Inflammatory macrophage (primary cell): ENCODE measurements around the gene CALY.
A peak's percentile ranks its signal among the peaks of the same experiment; 100 is the strongest.

Experiments
- DNase-seq, 2 donors: peaks; one replicate each; pipeline ENCODE4 v3.0.0-alpha.2; 2020 to 2022

Gene CALY

DNA sequence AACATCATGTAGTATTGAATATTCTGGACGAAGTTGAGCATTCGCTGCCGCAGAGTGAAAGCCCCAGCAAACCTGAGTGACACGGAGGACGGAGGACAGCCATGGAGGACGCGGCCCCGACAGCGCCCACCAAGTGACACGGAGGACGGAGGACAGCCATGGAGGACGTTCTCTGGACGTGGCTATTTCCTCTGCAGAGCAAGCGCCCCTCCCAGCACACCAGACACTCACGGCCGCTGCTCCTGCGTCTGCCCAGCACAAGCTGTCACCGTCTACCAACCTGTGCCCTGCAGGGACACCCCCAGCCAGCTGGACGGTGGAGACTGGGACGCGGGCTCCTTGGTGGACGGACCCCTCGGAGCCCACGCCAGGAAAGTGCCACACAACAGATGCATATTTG, 52.8 kb downstream of the CALY start:
- no peak for DNase-seq

DNA sequence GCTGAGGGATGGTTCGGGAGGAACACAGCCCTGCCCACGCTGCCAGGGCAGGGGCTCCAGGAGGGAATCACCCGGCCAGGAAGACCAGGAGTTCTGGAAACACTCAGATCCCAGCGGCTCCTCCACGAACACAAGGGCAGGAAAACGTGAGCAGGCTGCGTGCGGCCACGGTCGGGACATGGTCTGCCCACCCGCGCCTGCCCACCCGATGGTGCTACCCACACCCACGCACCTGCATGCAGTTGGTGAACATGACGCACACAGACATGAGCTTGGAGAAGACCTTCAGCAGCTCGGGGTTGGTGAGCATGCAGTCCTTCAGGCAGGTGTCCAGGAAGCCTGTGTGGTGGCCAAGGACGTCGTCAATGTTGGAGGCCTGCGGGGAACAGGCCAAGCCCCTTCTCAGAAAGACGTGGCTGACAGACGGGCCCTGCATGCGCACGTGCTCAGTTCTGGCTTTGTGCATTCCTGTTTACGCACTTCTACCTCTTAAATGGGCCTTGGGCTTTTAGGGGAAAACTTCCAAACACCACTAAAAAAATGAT, 53.8 kb downstream of the CALY start:
- no peak for DNase-seq

DNA sequence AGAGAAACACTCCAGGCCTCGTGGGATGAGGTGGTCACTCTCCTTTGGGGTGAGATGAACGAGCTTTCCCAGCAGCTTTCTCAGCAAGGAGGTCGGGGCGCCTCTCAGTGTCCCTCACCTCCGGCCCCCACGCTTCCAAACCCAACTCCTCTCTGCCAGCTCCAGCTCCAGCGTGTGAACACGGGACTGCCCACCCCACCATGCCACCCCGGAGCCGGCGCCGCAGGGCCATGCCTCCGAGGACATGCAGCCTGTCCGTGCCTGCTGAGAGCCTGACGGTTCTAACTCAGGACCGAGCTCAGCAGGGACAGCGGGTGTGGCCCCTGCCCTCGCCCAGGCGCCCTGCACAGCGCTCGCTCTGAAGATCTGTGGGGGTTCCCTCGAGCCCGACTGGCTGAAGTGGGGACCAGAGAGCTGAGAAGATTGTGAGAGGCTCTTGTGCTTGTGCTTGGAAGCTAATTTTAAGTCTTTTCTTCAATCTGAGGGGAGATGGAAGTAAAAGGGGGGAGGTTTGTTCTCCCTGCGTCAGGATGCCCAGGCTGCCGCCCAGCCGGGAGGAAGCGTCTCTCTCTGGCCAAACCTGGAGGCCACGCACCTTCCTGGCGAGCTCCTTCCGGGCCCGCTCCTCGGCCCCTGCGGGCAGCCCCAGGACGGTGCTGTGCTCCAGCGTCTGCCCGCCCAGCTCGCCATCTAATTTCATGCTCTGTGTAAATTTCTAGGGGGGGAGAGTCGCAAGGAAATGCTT, 54.9 kb downstream of the CALY start:
- no peak for DNase-seq

- DNase-seq: no peak
These were observed 55.6 kb downstream of the CALY start for GRCh38 chr10:133281084-133281483.

GRCh38 chr10:133280391-133281059, 56.2 kb downstream of the CALY start:
- DNase-seq: no peak

GRCh38 chr10:133279326-133280226, 57.1 kb downstream of the CALY start:
- peak; percentile 27 to 49 for DNase-seq

GRCh38 chr10:133278577-133279265, 58.0 kb downstream of the CALY start:
- DNase-seq: peak; percentile 71 to 88

DNA sequence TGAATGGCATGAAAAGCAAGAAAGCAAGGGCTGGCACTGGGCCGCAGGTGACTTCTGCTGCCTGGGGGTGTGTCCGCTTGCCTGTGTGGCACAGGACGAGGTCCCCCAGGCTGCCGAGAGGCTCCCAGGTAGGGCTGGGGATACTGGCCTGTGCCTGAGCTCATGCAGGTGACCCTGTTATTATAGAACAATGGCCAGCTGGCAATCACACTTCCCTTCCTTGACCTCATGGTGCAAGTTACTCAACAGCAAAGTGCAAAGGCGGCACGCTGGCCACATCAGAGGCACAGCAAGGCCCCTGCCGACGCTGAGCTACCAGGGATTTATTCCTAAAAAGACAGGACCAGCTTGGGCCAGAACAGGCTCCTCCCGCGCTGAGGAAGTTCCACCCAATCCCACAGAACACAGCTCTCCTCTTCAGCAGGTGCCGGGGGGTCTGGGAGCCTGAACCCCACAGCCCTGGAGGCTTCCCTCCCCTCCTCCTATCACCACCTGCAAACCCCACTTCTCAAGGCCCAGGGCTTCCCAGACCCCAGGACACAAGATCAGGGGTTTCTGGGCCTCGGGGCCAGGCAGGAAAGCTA, 58.6 kb downstream of the CALY start:
- peak; percentile 49 to 79 for DNase-seq

GRCh38 chr10:133277277-133277992, 59.3 kb downstream of the CALY start:
- no peak for DNase-seq

DNA sequence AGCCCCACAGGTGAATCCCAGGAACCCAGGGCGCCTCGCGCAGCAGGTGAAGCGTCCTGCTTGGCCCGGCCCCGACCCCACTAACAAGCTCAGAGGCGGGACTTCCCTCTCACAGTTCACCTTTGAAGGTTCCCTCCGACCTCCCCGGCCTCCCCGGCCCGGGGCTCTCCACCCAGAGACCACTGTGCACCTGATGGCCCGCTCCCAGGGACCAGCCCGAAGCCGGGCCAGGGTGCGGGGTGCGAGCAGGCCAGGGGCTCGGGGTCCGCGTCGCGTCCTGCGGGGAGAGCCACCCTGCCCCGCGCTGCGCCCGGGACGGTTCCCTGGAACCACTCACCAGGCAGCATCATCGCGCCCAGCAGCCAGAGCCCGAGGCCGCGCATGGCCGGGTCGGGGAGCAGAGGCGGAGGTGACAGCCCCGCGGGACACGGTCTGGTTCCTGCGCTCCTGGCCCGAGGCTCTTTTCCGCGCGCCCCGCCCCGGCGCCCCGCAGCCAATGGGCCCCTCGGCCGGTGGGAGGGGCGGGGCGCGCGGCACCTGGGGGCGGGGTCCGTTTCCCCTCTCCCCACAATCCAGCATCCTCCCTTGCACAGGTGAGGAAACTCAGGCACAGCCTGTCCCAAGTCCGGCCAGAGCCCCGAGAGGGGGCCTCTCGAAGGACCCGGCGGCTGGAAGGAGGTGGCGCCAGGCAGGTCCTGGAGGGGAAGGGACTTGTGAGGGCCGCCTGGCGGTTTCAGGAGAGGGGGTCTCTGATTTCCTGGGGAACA, 60.1 kb downstream of the CALY start, which contains the start of gene ADAM8:
Gene ADAM8, minus strand, starts transcription at position 434 of the 767 bp plus-strand sequence. Its CDS starts 51 bp downstream, at position 383.
- peak; percentile 3 to 22 for DNase-seq

DNA sequence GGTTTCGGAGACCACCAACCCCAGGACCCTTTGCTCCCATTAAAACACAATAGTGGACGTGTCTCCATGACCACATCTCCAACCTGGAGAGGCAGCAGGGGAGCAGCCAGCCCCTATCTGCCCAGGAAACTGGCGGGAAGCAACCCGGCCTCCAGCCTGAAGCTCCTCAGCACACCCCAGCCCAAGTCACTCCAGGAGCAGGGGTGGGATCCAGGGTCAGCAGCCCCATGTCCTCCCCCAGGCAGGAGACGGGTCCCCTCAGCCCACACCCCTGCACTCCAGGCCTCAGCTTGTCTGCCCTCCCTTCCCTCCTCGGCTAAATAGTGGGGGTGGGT, 60.6 kb downstream of the CALY start:
- DNase-seq: no peak

GRCh38 chr10:133275684-133276092, 61.0 kb downstream of the CALY start:
- DNase-seq: peak in 1 of 2 donors; percentile 25

GRCh38 chr10:133274751-133275683, 61.7 kb downstream of the CALY start:
- peak in 1 of 2 donors; percentile 27 for DNase-seq
